ENCODE measurements around the gene PGA3.
"Not testable (repeated sequence)": the region's sequence is repeated elsewhere in the genome, so short reads cannot be mapped to it uniquely, and the experiment has no call there.

PGA3 gene

DNA sequence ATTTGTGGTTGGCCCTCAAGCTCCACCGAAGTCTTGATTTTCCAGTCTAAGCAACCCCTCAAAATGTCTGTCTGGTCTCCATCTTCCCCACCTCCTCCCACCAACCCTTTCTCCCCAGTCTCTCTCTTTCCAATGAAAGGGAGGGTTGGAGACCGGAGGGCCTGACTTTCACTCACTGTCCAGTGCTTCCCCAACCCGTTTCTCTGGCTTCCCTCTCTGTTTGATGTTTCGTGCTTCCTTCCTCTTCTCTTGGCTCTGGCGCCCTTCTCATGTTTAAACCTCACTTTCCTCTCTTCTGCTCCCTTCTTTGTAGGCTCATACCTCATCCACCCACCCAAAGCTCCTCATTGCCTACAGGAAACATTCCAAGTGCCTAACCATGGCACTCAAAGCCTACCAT, 31.0 kb upstream of the PGA3 start:
- DNase-seq: no peak

DNA sequence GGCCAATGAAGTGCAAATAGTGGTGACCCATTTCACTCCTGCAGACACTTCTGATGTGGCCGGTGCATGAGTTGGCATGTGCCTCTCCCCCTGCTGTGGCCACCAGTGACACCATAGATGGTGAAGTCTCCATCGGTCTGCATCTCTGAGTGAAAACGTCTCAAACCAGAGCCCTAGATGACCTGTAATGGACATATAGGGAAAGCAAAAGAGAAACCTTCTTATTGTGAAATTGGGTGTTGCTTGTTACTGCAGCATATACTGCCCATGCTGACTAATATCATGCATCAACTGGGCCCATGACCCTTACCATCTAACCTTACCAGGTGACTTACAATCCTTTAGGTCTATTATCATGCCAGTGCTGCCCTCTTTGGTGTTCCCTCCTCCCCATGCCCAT, 30.4 kb upstream of the PGA3 start:
- DNase-seq: no peak

DNA sequence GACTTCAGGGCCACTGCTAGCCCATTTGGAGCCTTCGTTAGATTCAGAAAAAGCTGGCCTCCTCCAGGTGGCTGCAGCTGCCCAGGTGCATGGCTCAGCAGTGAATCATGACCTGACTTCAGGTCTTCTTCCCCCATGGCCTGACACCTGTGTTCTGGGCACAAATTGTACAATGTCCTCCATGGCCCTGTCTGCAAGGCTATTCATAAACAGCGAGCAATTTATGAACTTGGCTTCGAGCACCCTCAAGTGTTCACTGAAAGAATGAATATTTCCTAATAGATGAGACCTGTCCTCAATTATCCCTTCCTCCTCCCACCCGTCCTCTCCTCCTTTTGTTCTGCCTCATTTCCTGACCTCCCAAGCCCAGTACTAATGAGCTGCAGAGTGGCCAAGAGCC, 29.9 kb upstream of the PGA3 start:
- DNase-seq: no peak

DNA sequence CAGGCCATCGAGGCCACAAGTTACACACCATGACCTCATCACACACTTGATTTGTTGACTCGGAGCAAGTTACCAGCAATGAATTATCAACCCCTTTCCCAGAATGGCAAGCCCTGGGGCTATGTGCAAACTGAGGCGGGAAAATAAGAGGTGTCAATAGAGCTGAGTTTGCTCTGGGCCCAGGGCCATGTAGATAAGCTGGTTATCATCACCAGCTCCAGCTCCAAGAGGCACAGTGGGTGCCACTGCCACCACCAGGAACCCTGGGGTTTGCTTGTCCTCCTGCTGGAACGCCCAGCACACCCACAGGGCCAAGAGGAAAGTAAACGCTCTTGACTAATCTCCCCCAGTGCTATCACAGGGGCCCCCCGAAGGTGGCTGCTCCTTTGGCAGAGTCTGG, 29.0 kb upstream of the PGA3 start:
- no peak for DNase-seq

DNA sequence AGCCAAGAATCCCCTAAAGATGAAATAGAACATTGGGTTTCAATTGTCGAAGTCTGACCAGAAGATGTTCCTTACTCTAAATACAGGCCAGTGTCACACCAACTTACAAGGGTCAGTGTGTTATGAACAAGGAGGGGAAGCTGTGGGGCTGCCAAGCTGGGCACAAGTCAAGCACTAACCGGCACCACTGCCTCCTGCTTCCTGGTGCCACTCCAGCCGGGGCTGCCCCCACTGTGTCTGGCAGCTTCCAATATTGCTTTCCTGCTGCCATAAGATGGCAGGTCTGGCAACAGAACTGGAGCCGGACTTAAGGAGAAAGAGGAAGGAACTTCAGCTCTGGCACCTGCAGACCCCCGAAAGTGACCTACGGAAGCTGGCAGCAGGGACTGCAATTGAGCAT, 28.4 kb upstream of the PGA3 start:
- no peak for DNase-seq

DNA sequence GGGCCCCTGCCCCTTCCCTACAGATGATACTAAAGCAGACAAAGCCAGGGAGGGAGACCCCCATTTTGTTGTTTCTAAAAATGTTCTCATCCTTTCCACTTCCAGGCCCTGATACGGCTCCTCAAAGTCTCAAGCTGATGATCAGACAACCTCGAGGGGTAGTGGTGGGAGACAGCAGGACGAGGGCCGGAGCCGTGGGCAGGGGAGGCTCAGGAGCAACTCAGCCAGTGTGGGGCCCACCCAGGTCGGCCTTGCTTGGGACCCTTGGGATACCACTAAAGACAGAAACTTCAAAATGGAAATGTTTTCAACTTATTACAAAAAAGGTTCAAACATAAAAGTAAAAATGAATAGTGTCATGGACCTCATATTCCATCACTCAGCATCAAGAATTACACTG, 26.9 kb upstream of the PGA3 start:
- no peak for DNase-seq

DNA sequence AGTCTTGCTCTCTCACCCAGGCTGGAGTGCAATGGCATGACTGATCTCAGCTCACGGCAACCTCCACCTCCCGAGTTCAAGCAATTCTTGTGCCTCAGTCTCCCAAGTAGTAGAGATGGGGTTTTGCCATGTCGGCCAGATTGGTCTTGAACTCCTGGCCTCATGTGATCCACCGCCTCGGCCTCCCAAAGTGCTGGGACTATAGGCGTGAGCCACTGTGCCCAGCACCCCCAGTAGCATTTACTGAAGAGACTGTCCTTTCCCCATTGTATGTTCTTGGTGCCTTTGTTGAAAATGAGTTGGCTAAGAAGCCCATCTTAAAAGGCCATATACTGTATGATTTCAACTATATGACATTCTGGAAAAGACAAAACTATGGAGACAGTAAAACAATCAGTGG, 23.1 kb upstream of the PGA3 start:
- DNase-seq: not testable (repeated sequence)

DNA sequence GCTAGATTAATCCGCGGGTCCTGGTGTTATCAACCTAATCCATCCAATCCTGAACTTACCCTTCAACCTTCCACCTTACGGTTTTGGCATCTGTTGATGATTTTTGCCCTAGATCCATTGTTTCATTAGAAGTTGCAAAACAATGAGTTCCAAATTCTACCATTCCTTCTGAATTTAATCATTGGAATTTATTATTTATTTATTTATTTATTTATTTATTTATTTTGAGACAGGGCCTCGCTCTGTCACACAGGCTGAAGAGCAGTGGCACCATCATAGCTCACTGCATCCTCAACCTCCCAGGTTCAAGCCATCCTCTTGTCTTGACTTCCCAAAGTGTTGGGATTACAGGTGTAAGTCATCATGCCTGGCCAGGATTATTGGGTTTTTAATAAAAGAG, 21.8 kb upstream of the PGA3 start:
- no peak for DNase-seq

DNA sequence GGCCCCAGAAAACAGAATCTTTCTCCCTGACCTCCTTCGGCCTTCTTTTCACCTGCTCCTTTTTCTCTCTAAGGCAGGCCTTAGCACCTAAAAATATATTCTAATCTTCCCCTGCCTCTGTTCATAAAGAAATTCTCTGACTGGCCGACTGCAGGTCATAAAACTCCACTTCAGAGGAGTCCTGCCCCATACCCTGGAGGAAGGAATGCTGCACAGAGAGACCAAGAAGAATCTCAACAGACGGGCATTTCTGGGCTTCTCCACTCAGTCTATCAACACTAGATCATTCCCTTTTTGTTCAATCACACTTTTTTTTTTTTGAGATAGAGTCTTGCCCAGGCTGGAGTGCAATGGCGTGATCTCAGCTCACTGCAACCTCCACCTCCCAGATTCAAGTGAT, 19.7 kb upstream of the PGA3 start:
- no peak for DNase-seq

DNA sequence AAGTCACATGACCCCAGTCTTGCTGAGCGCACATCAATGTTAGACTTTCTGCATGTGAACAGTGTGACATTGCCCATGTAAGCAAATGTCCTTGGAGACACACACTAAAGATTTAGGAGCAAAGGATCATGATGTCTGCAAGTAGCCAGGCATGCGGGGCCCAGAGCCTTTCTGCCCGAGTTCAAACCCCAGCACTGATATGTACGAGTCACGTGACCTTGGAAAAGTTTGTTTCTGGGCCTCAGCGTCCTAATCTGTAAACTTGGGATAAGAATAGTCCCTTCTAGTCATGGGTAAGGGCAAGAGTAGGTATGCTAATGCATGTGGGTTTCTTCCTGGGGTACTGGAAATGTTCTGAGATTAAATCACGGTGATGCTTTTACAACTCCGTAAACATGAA, 16.8 kb upstream of the PGA3 start:
- no peak for DNase-seq

DNA sequence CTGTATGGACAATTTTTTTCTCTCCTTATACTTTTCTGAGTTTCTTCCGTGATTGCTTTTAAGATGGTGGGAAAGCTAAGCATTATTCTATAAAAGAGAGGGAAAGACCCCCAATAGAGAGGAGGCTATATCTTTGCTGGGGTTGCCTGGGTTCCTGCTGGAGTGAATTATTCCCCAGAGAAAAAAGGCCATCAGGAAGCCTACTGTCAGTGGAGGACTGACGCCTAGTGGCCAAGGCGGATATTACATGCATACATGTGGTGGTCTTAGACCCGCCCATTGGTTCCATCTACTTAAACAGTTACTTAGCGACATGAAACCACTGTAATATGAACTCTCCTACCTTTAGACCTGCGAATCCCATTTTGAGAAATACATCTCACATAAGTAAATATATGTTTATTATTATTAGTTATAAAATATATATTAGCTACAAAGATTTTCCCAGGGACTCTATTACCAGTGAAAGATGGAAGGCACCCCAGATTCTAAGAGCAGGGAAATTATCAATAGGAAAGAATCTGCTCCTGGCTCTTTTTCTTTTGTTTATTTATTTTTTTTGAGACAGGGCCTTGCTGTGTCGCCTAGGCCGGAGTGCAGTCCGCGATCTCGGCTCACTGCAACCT, 15.7 kb upstream of the PGA3 start:
- DNase-seq: peak; percentile 36

DNA sequence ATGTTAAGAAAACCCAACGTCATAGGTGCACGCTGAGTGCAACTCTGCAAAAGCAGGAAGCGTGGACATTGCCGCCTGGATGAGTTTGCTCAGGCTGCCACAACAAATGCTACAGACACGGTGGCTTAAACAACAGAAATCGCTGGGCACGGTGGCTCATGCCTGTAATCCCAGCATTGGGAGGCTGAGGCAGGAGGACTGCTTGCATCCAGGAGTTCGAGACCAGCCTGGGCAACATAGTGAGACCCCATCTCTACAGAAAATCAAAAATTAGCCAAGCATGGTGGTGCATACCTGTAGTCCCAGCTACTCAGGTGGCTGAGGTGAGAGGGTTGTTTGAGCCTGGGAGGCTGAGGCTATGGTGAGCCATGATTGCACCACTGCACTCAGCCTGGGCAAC, 13.4 kb upstream of the PGA3 start:
- DNase-seq: no peak

DNA sequence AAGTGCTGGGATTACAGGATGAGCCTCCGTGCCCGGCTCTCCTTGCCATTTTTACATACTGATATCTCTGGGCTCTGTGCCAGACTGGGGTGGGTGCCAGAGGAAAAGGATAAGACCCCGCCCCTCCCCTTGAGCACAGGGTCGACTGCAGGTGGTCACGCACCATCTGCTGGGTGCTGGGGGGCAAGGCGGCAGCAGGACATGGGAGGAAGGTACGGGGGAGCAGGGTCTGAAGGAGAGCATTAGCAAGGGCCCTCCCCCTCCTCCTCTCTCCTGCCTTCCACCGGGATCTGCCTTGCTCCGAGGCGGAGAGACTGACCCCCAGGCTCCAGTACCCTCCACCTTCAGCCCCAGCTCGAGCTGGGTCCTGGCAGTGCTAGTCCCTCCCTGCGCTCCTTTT, 9.7 kb upstream of the PGA3 start:
- no peak for DNase-seq

DNA sequence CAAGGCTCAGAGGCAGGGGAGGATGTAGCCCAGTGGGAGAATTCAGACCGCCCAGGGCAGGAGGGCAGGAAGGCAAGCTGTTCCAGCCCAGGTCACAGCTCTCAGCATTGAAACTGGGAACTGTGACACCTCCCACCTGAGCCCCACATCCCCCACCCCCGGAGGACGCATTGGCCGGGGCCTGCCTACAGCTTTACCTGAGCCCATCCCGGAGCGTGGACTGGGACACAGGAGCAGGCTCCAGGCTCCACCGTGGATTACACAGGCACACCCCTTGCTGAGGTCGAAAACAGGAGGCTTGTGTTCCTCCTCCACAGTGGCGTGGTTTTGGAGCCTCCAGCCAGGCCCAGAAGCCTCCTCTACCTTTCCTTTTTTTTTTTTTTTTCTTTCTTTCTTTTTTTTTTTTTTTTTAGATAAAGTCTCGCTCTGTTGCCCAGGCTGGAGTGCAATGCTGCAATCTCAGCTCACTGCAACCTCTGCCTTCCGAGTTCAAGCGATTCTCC, 9.1 kb upstream of the PGA3 start:
- no peak for DNase-seq

DNA sequence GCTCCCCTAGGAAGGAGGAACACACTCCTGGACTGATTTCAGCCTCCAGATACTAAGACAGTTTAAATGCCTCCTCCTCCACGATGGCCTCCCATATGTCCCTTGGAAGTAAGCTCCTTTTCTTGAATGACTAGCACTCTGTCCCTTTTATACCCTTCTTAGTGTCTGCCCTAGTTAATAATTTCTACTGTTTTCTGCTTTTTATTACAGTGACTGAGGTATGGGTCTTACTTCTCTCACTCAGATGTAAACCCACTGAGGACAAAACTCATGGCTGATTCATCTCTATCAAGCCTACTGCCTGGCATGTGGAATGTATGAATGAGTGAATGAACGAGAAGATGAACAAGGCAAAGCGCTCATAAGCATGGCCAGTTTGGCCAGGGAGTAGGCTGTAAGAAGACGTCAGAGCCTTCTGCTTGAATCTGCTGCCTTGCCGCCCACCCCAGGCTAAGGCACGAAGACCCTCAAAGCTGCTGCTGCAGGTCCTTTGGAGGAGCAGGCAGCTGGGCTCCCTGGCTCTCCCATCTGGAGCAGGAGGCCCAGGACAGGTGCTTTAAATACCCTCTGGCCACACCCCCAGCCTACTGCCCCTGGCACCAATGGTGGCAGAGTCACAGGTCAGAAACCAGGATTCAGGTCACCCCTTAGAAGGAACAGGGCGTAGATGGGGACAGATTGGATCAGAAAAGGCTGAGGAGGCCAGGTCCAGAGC, 8.2 kb upstream of the PGA3 start:
- no peak for DNase-seq

DNA sequence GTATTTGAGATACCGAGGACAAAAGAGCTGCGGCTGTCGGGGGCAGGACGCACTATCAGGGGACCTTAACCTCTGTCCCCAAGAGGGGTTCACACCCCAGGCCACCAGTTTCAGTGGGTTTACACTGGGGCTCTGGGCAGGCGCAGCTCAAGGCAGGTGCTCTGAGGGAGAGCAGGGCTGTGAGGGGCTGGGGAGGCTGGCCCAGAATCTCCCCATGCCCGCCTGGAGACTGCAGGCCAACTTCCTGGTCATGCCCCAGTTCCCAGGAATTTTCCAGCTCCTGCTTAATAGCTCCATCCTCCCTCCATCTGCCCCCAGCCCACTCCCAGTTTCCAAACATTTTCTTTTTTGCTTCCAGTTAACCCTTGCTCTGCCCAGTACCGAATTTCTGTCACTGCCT, 7.6 kb upstream of the PGA3 start:
- DNase-seq: no peak

DNA sequence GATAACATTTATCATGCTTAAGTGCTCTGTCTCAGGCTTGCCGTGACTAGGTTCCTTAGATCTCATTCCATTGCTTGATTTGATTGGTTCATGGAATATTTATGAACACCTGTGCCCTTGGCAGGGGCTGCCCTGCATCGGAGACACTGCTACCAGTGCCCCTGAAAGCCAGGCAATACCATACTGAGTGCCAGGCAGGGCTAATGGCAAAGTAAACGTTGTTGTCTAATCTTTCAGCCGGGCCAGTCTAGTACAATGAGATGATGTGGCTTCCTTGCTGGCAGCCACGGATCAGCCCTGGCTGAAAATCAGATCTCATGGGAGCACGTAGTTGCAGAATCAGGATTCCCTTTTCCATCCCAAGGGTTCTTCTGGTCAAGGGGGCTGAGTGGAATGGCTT, 5.0 kb upstream of the PGA3 start:
- DNase-seq: no peak

DNA sequence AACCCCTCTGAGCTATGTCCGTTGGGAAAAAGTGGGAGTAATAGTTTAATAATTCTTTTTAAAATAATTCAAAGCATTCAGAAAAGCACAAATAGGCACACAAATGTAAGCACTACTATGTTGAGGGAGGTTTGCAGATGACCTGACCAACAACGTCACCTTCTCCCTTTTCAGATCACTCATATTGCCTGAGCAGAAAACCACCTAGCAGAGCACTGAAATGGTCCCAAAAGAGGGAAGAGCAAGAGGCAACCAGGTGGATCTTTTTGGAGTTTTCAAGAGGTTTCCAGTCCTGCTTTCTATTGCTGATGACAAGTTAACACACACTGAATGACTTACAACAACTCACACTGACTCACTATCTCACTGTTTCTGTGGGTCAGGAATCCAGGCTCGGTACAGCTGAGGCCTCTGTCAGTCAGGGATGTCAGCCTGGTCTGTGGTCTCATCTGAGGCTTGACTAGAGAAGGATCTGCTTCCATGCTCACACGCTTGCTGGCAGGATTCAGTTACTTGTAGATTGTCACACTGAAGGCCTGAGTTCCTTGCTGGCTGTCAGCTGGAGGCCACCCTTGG, 4.3 kb upstream of the PGA3 start:
- DNase-seq: no peak

DNA sequence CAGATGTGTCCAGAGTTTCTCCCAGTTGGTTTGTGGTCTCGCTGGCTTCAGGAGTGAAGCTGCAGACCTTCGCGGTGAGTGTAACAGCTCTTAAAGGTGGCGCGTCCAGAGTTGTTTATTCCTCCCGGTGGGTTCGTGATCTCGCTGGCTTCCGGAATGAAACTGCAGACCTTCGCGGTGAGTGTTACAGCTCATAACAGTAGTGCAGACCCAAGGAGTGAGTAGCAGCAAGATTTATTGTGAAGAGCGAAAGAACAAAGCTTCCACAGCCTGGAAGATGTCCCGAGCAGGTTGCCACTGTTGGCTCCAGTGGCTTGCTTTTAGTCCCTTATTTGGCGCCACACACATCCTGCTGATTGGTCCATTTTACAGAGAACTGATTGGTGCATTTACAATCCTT, 1.8 kb upstream of the PGA3 start:
- no peak for DNase-seq

DNA sequence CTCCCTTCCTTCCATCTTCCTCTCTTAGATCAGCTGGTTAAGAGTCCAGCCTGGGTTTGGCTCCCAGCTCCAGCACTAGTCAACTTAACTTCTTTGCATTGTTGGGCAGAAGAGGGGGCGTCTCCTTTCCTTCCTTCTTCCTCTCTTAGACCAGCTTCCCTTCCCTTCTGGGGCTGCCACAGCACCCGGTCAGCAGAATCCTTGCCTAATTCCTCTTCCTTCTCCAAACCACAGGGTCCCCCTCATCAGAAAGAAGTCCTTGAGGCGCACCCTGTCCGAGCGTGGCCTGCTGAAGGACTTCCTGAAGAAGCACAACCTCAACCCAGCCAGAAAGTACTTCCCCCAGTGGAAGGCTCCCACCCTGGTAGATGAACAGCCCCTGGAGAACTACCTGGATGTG, 558 bp downstream of the PGA3 start:
- DNase-seq: not testable (repeated sequence)

DNA sequence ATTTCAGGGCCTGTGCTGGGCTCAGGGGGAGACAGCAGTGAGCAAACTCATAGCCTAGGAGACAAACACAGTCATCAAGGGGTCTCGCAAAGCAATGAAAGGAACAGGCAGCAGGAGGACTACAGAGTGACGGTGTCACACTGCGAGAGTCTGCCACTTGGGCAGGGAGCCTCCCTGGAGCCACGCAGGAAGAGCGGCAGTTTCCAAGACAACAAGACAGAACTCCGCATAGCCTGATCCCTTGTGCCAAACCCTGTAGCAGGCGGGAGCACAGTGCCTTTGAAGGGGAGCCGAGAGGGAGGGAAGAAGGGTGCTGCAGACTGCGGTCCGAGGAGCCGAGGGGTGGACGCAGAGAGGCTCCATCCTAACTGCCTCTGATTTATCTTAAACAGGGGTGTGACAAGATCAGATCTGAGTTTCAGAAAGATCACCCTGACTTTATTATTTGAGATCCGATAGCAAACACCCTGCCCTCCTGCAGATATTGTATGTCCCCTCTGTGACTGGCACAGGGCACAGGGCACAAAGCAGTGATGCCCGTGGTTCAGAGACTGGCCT, 1.3 kb downstream of the PGA3 start:
- not testable (repeated sequence) for DNase-seq

DNA sequence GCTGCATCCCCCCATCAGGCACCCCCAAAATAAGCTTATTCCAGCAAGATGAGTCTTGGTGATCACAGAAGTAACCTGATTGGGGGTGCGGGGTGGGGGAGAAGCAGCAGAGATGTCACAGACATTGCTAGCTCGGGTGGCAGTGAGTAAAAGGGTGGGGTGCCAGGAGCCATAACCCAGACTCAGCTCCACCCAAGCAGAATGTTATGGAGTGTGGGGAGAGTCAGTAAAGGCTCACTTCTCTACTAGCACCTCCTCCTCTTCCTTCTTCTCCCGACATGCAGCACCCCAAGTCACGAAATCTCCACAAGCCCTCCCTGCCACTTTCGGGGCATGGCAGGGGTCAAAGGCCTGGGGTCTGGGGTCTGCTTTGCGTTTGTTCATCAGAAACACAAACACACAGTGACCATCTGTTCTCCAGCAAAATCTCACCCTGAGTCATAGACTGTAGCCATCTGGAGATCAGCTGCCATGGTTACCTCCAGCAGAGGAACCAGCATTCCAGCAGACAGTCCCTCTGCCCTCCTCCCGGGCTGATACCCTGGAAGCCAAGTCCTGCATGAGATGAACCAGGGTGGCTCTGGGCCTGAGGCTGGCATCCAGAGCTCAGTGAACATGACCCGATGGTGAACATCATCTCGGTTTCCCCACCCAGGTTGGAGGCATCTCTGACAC, 4.5 kb downstream of the PGA3 start:
- DNase-seq: not testable (repeated sequence)

DNA sequence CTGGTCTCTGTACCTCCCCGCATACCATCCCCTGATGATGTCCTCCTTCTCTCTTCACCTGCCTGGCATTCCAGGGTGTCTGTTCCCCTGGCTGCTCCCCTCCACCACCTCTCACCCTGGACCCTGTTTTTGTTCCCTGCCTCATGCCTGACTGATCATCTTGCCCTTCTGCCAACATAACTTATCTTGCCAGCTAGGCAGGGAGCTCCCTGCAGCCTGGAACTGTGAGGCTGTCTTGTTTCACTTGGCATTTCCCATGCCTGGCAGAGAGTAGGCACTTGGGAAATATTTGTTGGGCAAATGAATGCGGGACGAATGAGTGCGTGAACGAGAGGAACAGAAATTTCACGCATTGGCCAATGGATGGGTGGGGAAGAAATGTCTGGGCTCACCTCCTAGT, 7.3 kb downstream of the PGA3 start:
- DNase-seq: not testable (repeated sequence)
